Stimulated activated CD8-positive, alpha-beta memory T cell treated with anti-CD3 and anti-CD28 coated beads, Interleukin-4, amount 100 ng/mL, for 4 hours (primary cell): Measurements from ENCODE around the gene BDKRB1.

Experiments used
- DNase-seq, 2 donors: peaks; one replicate each; pipeline ENCODE4 v3.0.0-alpha.2; 2020; ENCODE audit warnings: low read depth in 2 of 2, low spot score in 1 of 2

BDKRB1 gene

DNA sequence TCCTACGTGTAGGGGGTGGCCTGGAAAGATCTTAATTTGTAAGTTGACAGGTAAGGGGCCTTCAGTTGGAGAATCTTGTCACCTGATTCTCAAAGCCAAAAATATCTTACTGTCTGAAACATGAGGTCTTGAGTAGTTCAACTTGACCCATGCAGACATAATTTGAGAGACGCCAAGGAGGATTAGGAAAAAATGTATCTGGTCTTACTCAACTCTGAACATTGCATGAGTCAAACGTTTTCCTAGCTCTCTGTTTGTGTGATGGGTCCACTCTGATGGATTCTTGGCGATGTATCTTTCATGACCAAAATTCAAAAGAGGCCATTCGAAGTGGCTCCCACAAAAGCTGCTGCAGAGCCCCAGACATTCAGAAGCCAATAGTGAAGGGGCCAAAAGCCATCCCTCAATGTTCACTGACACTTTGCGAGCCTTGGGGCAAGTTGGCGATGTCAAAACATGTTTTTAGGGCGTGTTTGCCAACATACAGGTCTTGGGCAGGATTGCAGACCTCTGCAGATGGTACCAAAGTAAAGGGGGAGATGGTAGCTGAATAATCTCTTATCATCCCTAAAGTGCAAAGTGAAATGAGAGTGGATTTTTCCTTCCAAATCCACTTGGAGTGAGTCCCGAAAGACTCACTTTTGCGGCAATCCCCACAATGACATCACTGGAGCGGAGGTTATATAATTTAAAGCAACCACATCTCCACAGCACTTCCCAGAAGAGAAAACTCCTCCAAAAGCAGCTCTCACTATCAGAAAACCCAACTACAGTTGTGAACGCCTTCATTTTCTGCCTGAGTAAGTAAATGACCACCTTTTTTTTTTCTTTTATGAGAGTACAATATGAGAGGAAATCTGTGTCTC, at the start of gene BDKRB1:
BDKRB1 (plus strand) TSS at position 710 of the 866 bp plus-strand sequence. CDS start 7,473 bp downstream, outside the sequence.
- no peak for DNase-seq

DNA sequence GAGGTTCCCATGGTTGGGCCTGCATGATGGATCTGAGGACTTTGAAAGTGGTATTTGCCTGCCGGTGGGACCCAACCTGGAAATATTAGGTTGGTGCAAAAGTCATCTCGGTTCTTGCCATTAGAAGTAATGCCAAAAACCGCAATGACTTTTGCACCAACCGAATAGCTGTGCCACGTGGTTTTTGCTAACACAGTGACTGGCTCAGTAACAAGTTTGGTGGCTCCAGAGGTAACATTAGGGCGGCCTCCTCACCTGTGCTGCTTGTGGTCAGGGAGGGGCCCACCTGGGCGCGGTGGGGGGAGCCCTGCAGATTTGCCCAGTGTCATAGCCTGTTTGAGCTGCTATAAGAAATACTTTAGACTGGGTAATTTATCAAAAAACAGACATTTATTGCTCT, 49.5 kb upstream of the BDKRB1 start:
- DNase-seq: no peak

DNA sequence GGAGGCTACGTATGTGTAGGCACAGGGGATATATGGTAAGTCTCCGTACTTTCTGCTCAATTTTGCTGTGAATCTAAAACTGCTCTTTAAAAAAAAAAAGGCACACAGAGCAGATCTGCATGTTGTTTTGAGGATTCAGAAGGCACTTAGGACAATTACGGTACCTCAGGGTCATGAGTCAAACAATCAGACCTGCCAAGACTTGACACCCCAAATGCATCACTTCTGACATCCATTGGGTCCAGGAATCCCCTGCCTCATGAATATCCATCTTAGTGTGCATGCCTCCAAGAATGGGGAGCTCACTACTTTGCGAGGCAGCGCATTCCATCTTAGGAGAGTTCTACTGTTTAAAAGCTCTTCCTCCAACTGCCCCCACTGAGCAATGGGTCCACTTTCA, 48.3 kb upstream of the BDKRB1 start:
- DNase-seq: no peak

DNA sequence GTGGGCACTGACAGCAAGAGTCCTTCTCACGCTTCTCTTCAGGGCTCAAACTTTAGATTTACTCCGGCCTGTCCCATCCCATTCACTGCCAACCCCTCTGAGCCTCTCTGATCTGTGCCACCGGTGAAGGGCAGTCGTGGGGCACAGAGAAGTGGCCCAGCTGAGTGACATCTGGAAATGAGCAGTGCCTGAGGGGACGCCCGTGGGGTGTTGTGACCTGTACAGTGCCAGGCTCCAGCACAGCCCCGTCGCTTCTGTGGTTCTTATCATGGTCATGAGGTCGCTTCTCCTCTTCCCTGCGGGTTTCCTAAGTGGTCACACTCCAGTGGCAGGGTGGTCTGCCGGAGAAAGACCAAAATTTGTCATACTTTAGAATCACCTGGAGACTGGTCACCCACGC, 47.3 kb upstream of the BDKRB1 start:
- DNase-seq: no peak

DNA sequence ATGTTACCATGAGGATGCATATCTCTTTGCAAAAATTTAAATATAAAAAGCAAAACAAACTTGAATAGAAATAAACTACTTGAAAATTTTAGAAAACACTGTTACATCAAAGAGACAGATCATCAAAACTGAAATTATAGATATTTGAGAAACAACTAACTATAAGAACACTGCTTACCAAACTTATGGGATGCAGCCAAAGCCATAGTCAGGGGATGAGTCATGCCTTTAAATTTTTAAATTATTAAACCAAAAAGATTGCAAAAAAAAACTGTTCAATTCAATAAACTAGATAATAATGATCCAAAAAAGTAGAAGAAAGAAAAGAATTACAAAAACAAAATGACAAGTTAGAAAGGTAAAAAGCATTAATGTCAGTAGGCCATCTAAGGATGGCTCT, 43.9 kb upstream of the BDKRB1 start:
- no peak for DNase-seq

DNA sequence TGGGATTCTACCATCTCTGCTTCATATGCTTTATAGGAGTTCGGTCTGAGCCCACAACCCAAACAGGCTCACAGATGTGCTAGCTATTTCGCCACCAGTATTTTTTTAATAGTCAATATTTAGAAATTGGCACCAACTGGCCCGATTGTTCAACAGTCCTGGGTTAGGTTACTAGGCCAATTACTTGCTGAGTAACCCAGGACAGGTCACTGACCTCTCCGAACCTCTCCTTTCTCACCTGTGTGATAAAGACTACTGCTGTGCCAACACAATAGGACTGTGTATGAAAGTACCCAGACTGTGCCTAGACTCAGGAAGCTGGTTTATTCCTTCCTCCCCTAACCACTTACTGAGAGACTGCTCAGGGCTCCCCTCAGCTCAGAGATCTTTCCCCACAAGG, 43.1 kb upstream of the BDKRB1 start:
- no peak for DNase-seq

DNA sequence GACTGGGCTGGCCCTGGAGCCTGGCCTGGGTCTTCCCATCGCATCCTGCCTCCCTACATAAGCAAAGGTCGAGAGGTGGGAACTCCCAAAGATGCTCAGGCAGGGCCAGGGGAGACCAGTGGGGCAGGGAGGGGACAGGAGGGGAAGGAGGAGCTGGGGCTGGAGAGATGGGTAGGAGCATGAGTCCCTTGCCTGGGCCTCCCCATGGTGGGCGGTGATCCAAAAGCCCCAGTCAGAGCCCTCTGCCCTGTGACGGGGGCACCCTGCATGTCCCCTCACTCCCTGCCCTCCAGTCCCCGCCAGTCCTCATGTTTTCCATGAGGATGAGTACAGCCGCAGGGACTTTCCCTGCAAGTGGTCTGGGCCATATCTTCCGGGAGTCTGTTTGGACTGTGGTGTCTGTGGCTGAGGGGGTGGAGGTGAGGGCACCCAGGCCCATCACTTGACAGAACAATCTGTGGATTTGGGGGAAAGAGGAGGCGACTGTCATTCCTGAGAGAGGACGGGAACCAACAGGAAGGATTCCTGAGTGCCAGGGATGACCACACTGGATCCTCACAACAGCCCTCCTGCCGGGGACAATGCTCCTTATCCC, 42.0 kb upstream of the BDKRB1 start:
- no peak for DNase-seq

DNA sequence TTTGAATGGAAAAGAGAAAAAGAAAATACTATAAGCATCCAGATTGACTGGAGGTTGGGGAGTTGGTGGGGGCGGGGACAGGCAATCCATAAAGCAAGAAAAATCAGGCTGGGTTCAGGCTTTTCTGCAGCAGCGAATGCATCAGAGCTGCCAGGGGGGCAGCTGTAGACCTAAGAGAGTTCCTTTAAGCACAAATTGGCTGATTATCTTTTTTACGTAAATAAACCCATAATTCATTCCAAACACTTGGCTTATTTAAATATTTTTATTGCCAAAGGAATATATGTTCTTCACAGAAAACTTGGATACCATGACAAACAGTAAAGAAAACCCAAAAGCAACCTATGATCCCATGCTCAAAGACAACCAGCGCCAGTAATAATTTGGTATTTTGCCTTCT, 41.2 kb upstream of the BDKRB1 start:
- no peak for DNase-seq

DNA sequence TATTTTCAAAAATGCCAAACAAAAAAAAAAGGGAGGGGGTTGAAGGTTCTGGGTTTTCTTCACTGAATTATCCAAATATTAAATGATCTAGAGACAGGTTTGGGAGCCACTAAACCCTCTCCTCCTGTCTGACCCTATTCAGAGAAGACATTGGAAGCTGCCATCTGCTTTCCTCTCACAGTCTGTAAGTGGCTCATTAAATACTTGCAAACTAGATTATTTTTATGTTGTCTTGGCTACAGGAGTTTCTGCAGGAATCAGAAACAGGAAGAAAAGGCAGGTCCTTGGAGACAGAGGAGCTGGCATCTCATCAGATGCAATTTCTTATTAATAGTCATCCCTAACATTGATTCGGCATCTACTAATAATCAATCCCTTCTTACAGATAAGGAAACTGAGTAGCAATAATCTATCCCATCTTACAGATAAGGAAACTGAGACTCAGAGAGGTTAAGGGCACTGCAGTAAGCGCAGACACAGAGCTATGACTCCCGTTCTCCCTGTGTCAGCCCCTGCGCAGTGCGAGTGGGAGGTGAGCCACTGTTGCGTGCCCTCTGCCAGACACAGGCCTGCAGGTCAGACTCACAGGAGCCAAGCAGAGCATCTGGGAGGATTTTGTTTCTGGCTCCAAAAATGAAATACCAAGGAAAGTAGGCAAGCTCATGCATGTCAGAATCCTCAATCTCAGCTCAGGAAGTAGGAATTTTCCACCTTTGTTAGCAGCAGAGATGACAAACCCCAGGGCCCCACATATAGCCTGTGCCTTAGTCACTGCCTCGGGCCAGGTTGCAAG, 40.4 kb upstream of the BDKRB1 start:
- no peak for DNase-seq

DNA sequence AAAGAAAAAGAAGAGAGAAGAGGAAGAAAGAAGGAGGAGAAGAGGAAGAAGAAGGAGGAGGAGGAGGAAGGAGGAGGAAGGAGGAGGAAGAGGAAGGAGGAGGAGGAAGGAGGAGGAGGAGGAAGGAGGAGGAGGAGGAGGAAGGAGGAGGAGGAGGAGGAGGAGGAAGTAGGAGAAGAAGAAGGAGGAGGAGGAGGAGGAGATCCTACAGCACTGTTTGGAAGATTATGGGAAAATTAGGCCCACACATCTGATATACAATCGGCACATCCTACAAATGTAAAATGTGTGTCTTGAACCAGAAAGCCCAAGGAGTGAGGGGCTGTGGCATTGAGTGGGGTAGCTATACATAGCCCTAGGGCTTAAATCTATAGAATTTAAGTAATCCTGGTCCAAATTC, 39.4 kb upstream of the BDKRB1 start:
- no peak for DNase-seq

DNA sequence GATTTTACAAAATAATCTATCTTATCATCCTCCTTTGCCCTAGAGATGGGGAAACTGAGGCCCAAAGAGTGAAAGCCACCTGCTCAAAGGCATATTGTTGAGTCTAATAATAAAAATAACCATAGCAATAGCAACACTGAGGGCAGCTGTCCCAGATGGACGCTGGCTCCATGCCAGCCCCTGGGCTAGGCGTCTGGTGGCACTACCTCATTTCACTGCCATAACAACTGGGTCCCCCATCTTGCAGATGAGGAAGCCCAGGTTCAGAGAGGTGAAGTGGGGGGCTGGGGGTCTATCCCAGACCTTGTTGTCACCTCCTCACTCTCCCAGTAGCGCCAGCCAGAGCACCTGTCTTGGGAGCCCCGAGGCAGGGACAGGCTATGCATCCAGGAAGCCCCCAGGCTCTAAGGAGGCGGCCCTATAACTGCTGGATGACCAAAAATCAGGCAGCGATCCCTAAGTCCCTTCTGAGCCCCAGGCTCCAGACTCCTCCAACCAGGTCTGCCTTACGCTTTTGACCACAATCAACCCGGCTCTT, 38.6 kb upstream of the BDKRB1 start:
- DNase-seq: no peak

DNA sequence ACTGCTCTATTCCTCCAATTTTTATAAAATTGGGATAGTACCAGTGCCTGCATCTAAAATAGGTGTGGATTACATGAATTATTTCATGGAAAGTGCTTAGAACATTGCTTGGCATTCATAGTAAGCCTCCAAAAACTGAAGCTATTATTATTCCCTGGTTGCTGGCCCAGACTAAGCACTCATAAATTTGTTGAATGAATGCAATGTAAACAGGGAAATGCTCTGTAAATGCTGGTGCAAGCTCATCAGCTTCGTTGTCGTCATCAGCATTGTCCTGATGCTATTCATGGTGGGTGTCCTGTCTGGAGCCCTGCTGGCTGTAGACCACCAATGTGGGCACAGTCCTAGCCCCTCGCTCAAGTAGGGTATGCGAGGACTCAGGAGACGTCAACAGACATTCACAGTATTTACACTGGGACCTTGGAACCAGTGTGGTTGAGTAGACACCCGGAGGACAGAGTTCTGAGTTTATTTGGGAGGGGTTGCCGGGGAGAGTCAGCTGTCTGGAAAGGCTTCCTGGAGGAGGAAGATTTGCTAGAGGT, 34.8 kb upstream of the BDKRB1 start:
- no peak for DNase-seq

DNA sequence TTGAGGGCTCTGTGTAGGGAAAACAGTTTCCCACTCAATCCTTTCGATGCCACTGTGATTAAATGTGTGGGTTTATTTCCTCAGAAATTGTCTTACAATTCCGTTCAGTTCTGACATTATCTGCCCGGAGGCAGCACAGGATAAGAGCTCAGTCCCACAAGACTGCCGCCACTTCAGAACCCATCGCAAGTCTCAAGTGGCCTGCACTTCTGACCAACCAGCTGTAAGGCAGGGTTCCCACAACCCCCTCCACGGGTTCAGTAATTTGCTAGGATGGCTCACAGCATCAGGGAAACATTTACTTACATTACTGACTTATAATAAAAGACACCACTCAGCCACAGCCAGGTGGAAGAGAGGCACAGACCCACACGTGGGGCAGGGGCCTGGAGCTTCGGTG, 34.2 kb upstream of the BDKRB1 start:
- no peak for DNase-seq

DNA sequence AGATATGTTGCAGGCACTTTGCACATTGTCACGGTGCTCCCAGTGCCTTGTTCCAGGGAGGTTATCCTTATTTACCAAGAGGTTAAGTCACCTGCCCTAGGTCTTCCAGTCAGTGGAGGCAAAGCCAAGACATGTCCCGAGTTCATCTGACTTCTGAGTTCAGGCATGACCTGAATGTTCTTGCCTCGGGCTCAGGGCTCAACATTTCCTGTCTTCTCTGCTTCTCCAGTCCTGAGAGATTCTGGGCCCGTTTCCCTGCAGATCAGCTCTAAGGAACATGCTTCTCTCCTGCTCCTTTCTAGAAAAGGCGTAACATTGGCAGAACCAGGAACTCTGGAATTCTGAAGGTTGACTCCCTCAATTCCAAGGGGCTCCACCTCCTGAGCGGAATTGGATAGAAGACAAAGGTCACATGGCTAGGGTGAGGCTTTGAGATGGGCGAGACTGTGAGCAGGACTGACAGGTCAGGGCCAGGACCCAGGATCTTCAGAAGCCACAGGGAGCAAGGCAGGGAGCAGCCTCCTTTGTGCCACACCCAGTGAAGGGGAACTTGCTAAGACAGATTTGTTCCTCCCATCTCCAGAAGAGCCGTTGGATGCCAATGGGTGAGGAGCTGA, 31.4 kb upstream of the BDKRB1 start:
- no peak for DNase-seq

DNA sequence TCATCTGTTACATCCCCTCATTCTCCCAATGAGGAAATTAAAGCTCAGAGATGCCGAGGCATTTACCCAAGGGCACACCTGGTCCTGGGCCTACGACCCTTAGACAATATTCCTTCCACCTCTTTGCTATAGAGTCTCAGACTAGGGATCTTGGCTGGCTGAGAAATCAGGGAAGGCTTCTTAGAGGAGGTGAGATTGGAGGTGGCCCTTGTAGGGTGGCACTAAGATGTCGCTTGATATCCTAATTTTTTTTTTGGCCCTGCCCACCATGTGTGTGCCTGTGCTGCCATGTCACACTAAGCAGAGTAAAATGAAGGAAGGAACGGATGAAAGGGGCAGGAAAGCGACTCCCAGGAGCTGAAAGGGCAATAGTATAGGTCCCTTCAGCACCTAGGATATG, 30.8 kb upstream of the BDKRB1 start:
- no peak for DNase-seq

DNA sequence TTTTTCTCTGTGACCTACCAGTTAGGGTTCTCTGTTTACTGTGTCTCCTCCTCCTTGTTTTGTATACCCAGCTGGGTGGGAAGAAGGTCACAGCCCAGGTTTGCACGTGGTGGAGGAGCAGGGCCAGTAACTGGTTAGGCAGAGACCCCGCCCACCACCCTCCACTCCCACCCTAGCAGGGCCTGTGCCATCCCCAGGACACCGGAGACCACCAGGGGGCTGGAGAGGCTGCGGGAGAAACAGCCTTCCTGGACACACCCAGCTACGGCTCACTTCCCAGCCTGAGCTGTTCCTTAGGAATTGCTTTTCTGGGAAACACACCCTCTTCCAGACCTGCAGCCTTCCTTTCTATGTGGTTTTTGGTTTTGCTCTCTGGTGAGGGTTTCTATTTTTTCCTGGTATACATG, 30.3 kb upstream of the BDKRB1 start:
- DNase-seq: no peak

DNA sequence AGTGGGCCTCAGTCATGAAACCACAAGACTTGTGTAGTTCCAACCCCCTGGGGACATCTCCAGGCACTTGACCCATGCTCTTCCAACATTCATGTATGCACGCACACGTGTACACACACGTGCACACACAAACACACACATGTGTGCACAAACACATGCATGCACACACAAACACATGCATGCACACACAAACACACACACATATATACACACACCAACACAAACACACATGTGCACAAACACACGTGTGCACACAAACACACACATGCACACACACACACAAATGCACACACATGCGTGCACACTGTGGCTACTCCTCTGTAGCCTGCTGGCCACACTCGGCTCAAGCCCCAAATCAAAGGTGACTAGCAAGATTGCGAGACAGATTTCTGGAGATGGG, 28.6 kb upstream of the BDKRB1 start:
- no peak for DNase-seq

DNA sequence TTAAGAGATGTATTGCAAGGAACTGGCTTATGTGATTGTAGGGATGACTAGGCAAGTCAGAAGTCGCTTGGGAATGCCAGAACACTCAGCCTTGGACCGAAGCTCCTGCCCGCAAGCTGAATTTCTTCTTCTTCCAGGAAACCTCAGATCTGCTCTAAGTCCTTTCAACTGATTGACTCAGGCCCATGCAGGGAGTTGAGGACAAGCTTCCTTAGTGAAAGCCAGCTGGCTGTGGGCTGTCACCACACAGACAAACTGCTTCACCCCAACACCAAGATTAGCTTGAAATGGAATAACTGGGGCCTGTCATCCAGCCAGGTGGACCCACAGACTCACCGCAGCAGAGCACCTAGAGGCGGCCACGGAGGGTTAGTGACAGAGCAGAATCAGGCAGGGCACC, 26.7 kb upstream of the BDKRB1 start:
- no peak for DNase-seq

DNA sequence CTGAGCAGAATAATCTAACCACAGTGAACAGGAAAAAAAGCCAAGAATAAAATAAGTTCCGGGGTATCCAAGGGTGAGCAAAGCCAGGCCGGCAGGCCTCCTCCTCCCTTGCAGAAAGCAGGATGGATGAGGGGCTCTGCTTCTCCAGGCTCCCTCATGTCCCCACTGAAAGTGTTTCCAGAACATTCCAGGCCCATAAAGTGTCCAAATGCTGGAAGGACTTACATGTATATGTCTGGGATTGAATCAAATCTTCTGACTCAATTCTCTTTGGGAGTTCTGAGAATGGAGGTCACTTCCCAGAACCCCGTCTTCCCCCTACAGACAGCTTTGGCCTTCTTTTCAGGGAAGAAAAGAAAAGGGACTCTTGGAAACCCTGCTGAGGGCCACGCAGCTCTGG, 25.0 kb upstream of the BDKRB1 start:
- no peak for DNase-seq

DNA sequence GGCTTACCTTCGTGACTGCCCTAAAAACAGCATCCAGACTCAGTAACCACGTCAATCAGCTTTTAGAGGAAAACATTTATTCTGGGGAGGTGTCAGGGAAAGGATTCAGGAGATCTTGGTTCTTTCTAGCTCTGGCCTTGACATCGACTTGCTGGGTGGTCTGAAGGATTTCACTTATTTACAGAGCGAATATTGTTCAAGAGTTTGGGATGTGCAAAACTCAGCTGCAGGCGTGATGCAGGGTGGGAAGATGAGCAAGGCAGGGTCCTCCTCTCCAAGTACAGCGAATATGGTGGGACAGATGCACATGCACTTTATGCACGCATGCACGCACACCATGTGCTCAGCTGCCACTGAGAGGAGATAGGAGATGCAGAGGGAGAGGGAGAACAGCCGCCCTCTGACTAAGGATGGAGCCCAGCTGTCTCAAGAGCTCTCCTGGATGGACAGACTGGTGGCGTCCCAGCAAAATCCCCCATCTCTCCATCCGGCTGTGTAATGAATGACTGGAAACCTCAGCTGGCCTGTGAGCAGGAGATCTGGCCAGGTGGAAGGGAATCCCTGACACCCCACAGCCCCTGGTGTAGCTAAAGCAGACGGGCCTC, 24.4 kb upstream of the BDKRB1 start:
- no peak for DNase-seq

DNA sequence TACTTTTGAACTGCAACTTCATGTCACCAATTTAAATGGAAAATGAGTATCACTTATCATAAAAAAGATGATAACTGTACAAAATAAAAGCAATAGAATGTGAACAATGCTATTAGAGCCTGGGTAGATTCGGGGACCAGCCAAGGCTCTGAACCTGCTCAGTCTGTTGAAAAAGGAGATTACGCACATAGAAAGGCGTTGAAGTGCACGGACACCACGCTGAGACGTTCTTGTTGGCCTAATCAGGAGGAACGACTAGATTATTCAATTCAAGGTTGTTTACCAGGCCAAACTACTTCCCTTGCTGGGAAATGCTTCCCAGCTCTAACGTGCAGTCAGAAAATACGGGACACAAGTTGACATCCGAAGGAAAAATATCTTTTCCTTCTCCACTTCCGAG, 23.5 kb upstream of the BDKRB1 start:
- no peak for DNase-seq
